HCT116 (cell line): ENCODE data around the gene KLF16. TPM values are rescaled to one million over a fixed set of nuclear protein-coding genes. Genes with fewer than 3 reads are reported as not detected.

Source experiments
- ATAC-seq: fragments of 200-7000 bp; cut with Tn5 transposase; 2 replicates; pipeline ENCODE4 v1.9.1; 2020; ENCODE audit warnings: mild to moderate bottlenecking, moderate library complexity
- BruUV-seq: library from RNA; stranded (reverse); fragments of 400-500 nt; replicated peaks from 2 replicates; lab custom pipeline; 2021; lab: Mats Ljungman, UMichigan
- CTCF ChIA-PET: fragments of 300-600 bp; sonication (Branson Sonifier 250); formaldehyde crosslinking; loops from one replicate; lab custom pipeline; 2021; ENCODE audit warnings: antibody characterized with exemption; lab: Charles Lee
- POLR2A ChIA-PET: fragments of 300-600, 350-600 bp; sonication (Branson Sonifier 250); formaldehyde crosslinking; loops from one replicate; lab custom pipeline; 2021; ENCODE audit warnings: antibody characterized with exemption; lab: Charles Lee
- RAD21 ChIA-PET, 2 experiments: fragments of 300-600 bp; sonication (Branson Sonifier 250); formaldehyde crosslinking; loops; one replicate each; lab custom pipeline; 2023; ENCODE audit warnings: low total read pairs in 2 of 2; ENCODE audit not compliant: uncharacterized antibody in 2 of 2, unreplicated experiment in 2 of 2, low non-redundant PET in 1 of 2; lab: Charles Lee
- DNase-seq: peaks from one replicate; pipeline ENCODE4 v3.0.0-alpha.2; 2010; ENCODE audit warnings: low read depth, low spot score
- H2AFZ ChIP-seq: fragments of 200-600 bp; shearing (Covaris generic), sonication (generic); 2 replicates; pipeline ENCODE4 v1.6.1; 2017; ENCODE audit warnings: low read depth, mixed run types, mixed read lengths, antibody characterized with exemption, low read length; ENCODE audit not compliant: poor library complexity, severe bottlenecking
- H3K27ac ChIP-seq: 2 replicates; pipeline ENCODE4 v1.5.1; 2012; ENCODE audit warnings: low read depth, low read length
- H3K27me3 ChIP-seq: fragments of 200-600 bp; sonication (generic); 2 replicates; pipeline ENCODE4 v1.6.1; 2016; ENCODE audit warnings: mixed run types, low read length, mixed read lengths; ENCODE audit not compliant: insufficient read depth
- H3K36me3 ChIP-seq, 2 experiments: fragments of 200-500 bp in 1 of 2; fragments of 200-600 bp in 1 of 2; sonication (Bioruptor generic) in 1 of 2; sonication (generic) in 1 of 2; 2 replicates each; pipeline versions ENCODE4 v1.5.1 to v1.6.1; 2014 to 2016; ENCODE audit warnings: low read length in 2 of 2, inconsistent platforms in 1 of 2, mixed read lengths in 1 of 2, mixed run types in 1 of 2; ENCODE audit not compliant: insufficient read depth in 2 of 2, control insufficient read depth in 1 of 2
- H3K4me1 ChIP-seq, 2 experiments: fragments of 200-600 bp in 1 of 2; sonication (generic) in 1 of 2; 2 replicates each; pipeline versions ENCODE4 v1.5.1 to v1.6.1; 2012 to 2017; ENCODE audit warnings: low read length in 2 of 2, inconsistent platforms in 1 of 2, mild to moderate bottlenecking in 1 of 2, mixed read lengths in 1 of 2, mixed run types in 1 of 2, moderate library complexity in 1 of 2; ENCODE audit not compliant: insufficient read depth in 2 of 2, control insufficient read depth in 1 of 2
- H3K4me2 ChIP-seq: fragments of 200-600 bp; sonication (generic); 2 replicates; pipeline ENCODE4 v1.6.1; 2017; ENCODE audit warnings: mixed run types, low read length, mixed read lengths
- H3K4me3 ChIP-seq, 2 experiments: fragments of 200-600 bp in 1 of 2; sonication (generic) in 1 of 2; replicated peaks in 1 of 2; 2 replicates each; pipeline ENCODE4 v1.5.1; 2011 to 2016; ENCODE audit warnings: low read length in 2 of 2, control low read depth in 1 of 2, low read depth in 1 of 2, mild to moderate bottlenecking in 1 of 2, mixed read lengths in 1 of 2, mixed run types in 1 of 2
- H3K79me2 ChIP-seq: fragments of 200-600 bp; sonication (generic); 2 replicates; pipeline ENCODE4 v1.6.1; 2017; ENCODE audit warnings: mild to moderate bottlenecking, mixed run types, low read length, moderate library complexity, mixed read lengths; ENCODE audit not compliant: insufficient read depth
- H3K9ac ChIP-seq: fragments of 200-600 bp; sonication (generic); 2 replicates; pipeline ENCODE4 v1.6.1; 2016; ENCODE audit warnings: low read length, mixed read lengths
- H3K9me2 ChIP-seq: fragments of 200-600 bp; sonication (generic), shearing (Covaris generic); 2 replicates; pipeline ENCODE4 v1.6.1; 2017; ENCODE audit warnings: mixed run types, mild to moderate bottlenecking, moderate library complexity; ENCODE audit not compliant: insufficient read depth
- H3K9me3 ChIP-seq, 2 experiments: fragments of 200-500 bp in 1 of 2; fragments of 200-600 bp in 1 of 2; sonication (Bioruptor generic) in 1 of 2; sonication (generic) in 1 of 2; 2 replicates each; pipeline ENCODE4 v1.6.1; 2014 to 2017; ENCODE audit warnings: low read length in 2 of 2, mixed read lengths in 2 of 2, inconsistent platforms in 1 of 2, low read depth in 1 of 2, mild to moderate bottlenecking in 1 of 2, mixed run types in 1 of 2, moderate library complexity in 1 of 2; ENCODE audit not compliant: control insufficient read depth in 1 of 2, insufficient read depth in 1 of 2
- H4K20me1 ChIP-seq: fragments of 200-600 bp; sonication (generic), shearing (Covaris generic); 2 replicates; pipeline ENCODE4 v1.6.1; 2017; ENCODE audit warnings: mixed run types, mild to moderate bottlenecking, moderate library complexity; ENCODE audit not compliant: insufficient read depth
- CBX3 ChIP-seq: IDR thresholded peaks from 2 replicates; pipeline ENCODE4 v1.6.1; 2012; ENCODE audit warnings: low read depth
- CEBPB ChIP-seq: IDR thresholded peaks from 2 replicates; pipeline ENCODE4 v1.6.1; 2012; ENCODE audit warnings: low read depth
- EGR1 ChIP-seq: IDR thresholded peaks from 2 replicates; pipeline ENCODE4 v1.6.1; 2012; ENCODE audit warnings: low read depth
- ELF1 ChIP-seq: IDR thresholded peaks from 2 replicates; pipeline ENCODE4 v1.6.1; 2012; ENCODE audit warnings: low read depth, borderline replicate concordance
- EZH2phosphoT487 ChIP-seq: fragments of 200-600 bp; IDR thresholded peaks from 2 replicates; pipeline ENCODE4 v1.6.1; 2018; ENCODE audit warnings: antibody characterized with exemption, borderline replicate concordance
- JUND ChIP-seq: IDR thresholded peaks from 2 replicates; pipeline ENCODE4 v1.6.1; 2012
- MAX ChIP-seq: IDR thresholded peaks from 2 replicates; pipeline ENCODE4 v1.6.1; 2012
- POLR2A ChIP-seq: IDR thresholded peaks from 2 replicates; pipeline ENCODE4 v1.7.0; 2011; ENCODE audit warnings: borderline replicate concordance; ENCODE audit not compliant: insufficient read depth, insufficient read length; ENCODE audit errors: extremely low read depth
- RAD21 ChIP-seq: IDR thresholded peaks from 2 replicates; pipeline ENCODE4 v1.6.1; 2012; ENCODE audit warnings: low read depth, mild to moderate bottlenecking
- SIN3A ChIP-seq: IDR thresholded peaks from 2 replicates; pipeline ENCODE4 v1.6.1; 2012; ENCODE audit warnings: low read depth
- SRF ChIP-seq: IDR thresholded peaks from 2 replicates; pipeline ENCODE4 v1.6.1; 2012; ENCODE audit warnings: low read depth
- ZBTB33 ChIP-seq: IDR thresholded peaks from 2 replicates; pipeline ENCODE4 v1.6.1; 2011; ENCODE audit warnings: mild to moderate bottlenecking, low read length, moderate library complexity; ENCODE audit not compliant: insufficient replicate concordance; ENCODE audit errors: extremely low read depth
- ZNF274 ChIP-seq: fragments of 200-500 bp; sonication (Bioruptor generic); IDR thresholded peaks from 2 replicates; pipeline ENCODE4 v1.6.1; 2014; ENCODE audit warnings: mild to moderate bottlenecking, low read depth, low read length, inconsistent platforms
- intact Hi-C: fragments of 100-400 bp; cut with micrococcal nuclease; formaldehyde crosslinking; loops from 2 replicates; pipeline ENCODE4 v1.10.0; 2022
- total RNA-seq: library from RNA; stranded (reverse); gene quantifications from one replicate; pipeline ENCODE4 v1.2.1, GENCODE V29; 2021; ENCODE audit not compliant: unreplicated experiment

KLF16 gene
- total RNA-seq, 1 experiment from 2014 or later, result 64.3 TPM

- Histone ChIP-seq H3K9ac (no peak overlapping the region), H3K27ac (peak overlapping the region; percentile 57; the same call in 1 of the 2 replicates), H2AFZ (no peak overlapping the region), H3K4me3 (no peak overlapping the region), H3K79me2 (peaks cover 90% of the 10 kb centered on the region), H3K9me2 (no peaks in the 10 kb centered on the region), H3K36me3 (peaks cover 0 to 1% of the 10 kb centered on the region in 2 experiments; a peak in 1 of 4 replicates), H3K4me1 (peaks cover 9 to 23% of the 10 kb centered on the region in 2 experiments; a peak in 3 of 4 replicates), H3K27me3 (no peaks in the 10 kb centered on the region), H3K9me3 (no peaks in the 10 kb centered on the region), H3K4me2 (peak overlapping the region; percentile 27), H4K20me1 (peaks cover 17% of the 10 kb centered on the region; the same call in 1 of the 2 replicates)
- intact Hi-C loops, result no loop called here
- ChIA-PET CTCF (interaction anchor here (0.8 to 3.0 kb wide), 6 partner anchors 8 to 250 kb away, joined by 3 to 33 read pairs (median 4); partner anchors contain the start of gene MBD3), POLR2A (no interaction called here), RAD21 (no interaction called here)
- no peak for DNase-seq
- no TSS peak for BruUV-seq
- no peak for TF ChIP-seq EZH2phosphoT487
- no peak for TF ChIP-seq JUND
- TF ChIP-seq EGR1, result no peak
- TF ChIP-seq SIN3A, result no peak
- no peak for TF ChIP-seq POLR2A
- no peak for TF ChIP-seq RAD21
- no peak for TF ChIP-seq CBX3
- no peak for TF ChIP-seq ZBTB33
- no peak for TF ChIP-seq ELF1
- no peak for TF ChIP-seq MAX
- no peak for TF ChIP-seq ZNF274
- TF ChIP-seq CEBPB, result no peak
- TF ChIP-seq SRF, result no peak
- no peak for ATAC-seq
These were observed 26.2 kb downstream of the KLF16 start for GRCh38 chr19:1837222-1837565.
